Smooth muscle cell of the umbilical artery (primary cell): ENCODE measurements around the gene LBX1. TPM values are rescaled to one million over a fixed set of nuclear protein-coding genes. Genes with fewer than 3 reads are reported as not detected.

Source experiments
- total RNA-seq: library from RNA; depleted of rRNA; stranded (reverse); fragments of >200 nt; gene quantifications from 2 replicates; pipeline ENCODE4 v1.2.3, GENCODE V29; 2014

LBX1 gene, protein sequence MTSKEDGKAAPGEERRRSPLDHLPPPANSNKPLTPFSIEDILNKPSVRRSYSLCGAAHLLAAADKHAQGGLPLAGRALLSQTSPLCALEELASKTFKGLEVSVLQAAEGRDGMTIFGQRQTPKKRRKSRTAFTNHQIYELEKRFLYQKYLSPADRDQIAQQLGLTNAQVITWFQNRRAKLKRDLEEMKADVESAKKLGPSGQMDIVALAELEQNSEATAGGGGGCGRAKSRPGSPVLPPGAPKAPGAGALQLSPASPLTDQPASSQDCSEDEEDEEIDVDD
- not detected in 2 replicates for total RNA-seq

GRCh38 chr10:101229266-101230182 lies at the start of gene LBX1:
Gene LBX1, minus strand, starts transcription at chr10:101229463. Its CDS starts 648 bp downstream, at chr10:101228815.

Other genes with a start within 250 kb of the LBX1 start
- 38.4 and 46.9 TPM in 2 replicates for gene MRPL43, start 242.0 kb downstream of the LBX1 start, total RNA-seq
- gene TWNK, start 241.9 kb downstream of the LBX1 start, total RNA-seq = 4.2 and 9.9 TPM in 2 replicates
- 49.3 and 91.0 TPM in 2 replicates for gene LZTS2, start 229.7 kb downstream of the LBX1 start, total RNA-seq
- gene PDZD7, start 198.3 kb downstream of the LBX1 start, total RNA-seq = 1.2 and 1.5 TPM in 2 replicates
- gene SFXN3, start 198.2 kb downstream of the LBX1 start, total RNA-seq = 38.6 and 73.7 TPM in 2 replicates
- gene KAZALD1, start 167.5 kb downstream of the LBX1 start, total RNA-seq = 3.6 and 5.9 TPM in 2 replicates
- not detected in 2 replicates for gene TLX1, start 98.2 kb downstream of the LBX1 start, total RNA-seq
- gene BTRC, start 124.7 kb upstream of the LBX1 start, total RNA-seq = 11.3 and 13.9 TPM in 2 replicates